Measurements from ENCODE around the gene ALDH18A1.

ALDH18A1 gene

GRCh38 chr10:95558593-95559320, 97.8 kb downstream of the ALDH18A1 start:
- no peak for DNase-seq (ENCODE audit: extremely low read depth, low read depth)
- TF ChIP-seq, protein P1, sequence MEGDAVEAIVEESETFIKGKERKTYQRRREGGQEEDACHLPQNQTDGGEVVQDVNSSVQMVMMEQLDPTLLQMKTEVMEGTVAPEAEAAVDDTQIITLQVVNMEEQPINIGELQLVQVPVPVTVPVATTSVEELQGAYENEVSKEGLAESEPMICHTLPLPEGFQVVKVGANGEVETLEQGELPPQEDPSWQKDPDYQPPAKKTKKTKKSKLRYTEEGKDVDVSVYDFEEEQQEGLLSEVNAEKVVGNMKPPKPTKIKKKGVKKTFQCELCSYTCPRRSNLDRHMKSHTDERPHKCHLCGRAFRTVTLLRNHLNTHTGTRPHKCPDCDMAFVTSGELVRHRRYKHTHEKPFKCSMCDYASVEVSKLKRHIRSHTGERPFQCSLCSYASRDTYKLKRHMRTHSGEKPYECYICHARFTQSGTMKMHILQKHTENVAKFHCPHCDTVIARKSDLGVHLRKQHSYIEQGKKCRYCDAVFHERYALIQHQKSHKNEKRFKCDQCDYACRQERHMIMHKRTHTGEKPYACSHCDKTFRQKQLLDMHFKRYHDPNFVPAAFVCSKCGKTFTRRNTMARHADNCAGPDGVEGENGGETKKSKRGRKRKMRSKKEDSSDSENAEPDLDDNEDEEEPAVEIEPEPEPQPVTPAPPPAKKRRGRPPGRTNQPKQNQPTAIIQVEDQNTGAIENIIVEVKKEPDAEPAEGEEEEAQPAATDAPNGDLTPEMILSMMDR (IDR thresholded peaks at IDR 0.05; ENCODE audit: low read depth, low read length): no peak

GRCh38 chr10:95556994-95557767, 99.3 kb downstream of the ALDH18A1 start:
- TF ChIP-seq, protein P1 (IDR thresholded peaks at IDR 0.05; ENCODE audit: low read depth, low read length): no peak

More at GRCh38 chr10:95556994-95557767, 99.3 kb downstream of the ALDH18A1 start:
- no peak for DNase-seq (ENCODE audit: extremely low read depth, low read depth)

Data from AG09319 (cell line).